HUES6 (cell line): ENCODE measurements around the gene NELFB.
A peak's percentile ranks its signal among the peaks of the same experiment; 100 is the strongest.

Experiments used
- H3K27ac ChIP-seq: 2 replicates; pipeline ENCODE4 v1.7.0; 2013; ENCODE audit warnings: low read depth, mild to moderate bottlenecking, low read length, inconsistent platforms
- H3K27me3 ChIP-seq: 2 replicates; pipeline ENCODE4 v1.6.1; 2013; ENCODE audit warnings: low read length; ENCODE audit not compliant: control insufficient read depth, insufficient read depth
- H3K36me3 ChIP-seq: 2 replicates; pipeline ENCODE4 v1.6.1; 2013; ENCODE audit warnings: low read length; ENCODE audit not compliant: control insufficient read depth, insufficient read depth
- H3K4me1 ChIP-seq: 2 replicates; pipeline ENCODE4 v1.6.1; 2013; ENCODE audit warnings: low read length; ENCODE audit not compliant: control insufficient read depth, insufficient read depth
- H3K4me3 ChIP-seq: 2 replicates; pipeline ENCODE4 v1.5.1; 2013; ENCODE audit warnings: low read depth, low read length
- H3K9ac ChIP-seq: one replicate; pipeline ENCODE4 v1.6.1; 2013; ENCODE audit warnings: mild to moderate bottlenecking, low read length
- H3K9me3 ChIP-seq: 2 replicates; pipeline ENCODE4 v1.6.1; 2013; ENCODE audit warnings: low read depth, low read length; ENCODE audit not compliant: control insufficient read depth, insufficient read depth

Gene NELFB

DNA sequence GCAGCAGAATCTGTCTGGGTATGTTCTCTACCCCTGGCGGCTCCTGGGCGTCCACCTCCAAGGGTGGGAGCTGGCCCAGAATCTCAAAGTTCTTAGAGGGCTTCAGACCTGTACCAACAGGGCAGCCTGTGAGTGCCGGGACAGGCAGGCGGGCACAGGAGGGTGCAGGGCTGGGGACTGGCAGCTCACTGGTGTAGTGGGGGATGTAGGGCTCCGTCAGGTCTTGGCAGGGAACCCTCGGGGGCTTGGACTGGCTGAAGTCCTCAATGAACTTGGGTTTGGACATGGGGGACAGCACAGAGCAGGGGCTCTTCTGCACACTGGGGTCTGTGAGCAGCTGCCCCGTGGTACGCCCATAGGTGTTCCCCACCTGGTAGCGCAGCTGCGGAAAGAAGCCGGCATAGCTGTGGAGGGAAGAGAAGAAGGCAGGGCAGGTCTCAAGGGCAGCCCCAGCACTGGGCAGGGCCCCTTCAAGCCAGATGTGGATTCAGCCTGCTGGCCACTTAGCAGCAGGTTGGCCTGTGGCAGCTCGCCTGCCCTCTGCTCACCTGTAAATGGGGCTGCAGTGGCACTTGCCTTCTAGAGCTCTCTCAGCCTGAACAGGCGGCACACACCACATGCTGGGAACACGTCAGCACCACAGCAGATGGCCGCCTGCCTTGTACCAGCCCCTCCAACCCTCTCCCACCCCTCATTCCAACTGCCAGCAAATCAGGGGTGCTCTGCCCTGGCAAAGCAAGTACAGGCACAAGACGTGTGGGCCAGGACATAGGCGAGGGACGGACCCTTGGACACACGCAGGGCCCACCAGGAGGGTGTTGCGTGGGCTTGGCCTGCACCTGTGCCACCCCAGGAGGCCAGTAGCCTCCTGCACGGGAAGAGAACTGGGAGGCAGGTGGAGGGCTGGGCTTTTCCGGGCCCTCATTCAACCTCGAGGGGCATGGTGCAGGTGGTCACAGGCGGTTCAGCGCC lies 9.4 kb upstream of the NELFB start:
- Histone ChIP-seq H3K4me1 (peaks cover 39% of the 10 kb centered on the region), H3K9ac (no peak overlapping the region), H3K36me3 (peaks cover 21% of the 10 kb centered on the region), H3K9me3 (no peaks in the 10 kb centered on the region), H3K27me3 (no peaks in the 10 kb centered on the region), H3K27ac (no peak overlapping the region), H3K4me3 (no peak overlapping the region)

DNA sequence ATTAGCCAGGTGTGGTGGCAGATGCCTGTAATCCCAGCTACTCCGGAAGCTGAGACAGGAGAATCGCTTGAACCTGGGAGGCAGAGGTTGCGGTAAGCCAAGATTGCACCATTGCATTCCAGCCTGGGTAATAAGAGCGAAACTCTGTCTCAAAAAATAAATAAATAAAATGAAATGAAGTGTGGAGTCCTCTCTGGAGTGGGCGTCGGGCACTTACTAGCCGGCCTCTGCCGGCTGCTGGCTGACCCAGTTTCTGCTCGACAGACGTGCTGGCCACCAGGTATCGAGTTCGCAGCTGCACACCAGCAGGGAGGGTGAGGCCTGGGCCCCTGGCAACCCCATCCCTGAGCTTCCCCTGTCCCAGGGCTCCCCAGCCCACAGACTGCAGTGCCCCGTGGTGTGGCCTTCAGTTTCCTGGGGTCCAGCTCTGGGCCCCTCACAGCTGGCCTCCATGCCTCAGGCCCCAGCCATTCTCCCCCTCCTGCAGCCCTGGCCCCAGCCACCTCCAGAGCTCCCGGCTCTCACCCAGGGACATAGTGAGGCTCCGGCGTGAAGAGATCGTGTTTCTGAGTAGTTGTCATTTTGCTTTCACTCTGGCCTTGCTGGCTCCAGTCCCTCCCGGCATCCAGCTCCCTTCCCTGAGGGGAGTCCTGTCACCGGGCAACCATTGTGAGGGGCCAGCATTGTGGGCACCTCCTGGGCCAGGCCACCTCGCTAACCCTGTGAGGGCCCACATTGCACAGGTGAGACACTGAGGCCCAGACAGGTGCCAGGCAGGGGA lies 7.8 kb upstream of the NELFB start:
- peaks cover 16% of the 10 kb centered on the region for H3K36me3 ChIP-seq
- no peak overlapping the region for H3K9ac ChIP-seq
- H3K9me3 ChIP-seq = no peaks in the 10 kb centered on the region
- H3K27ac ChIP-seq = no peak overlapping the region
- no peak overlapping the region for H3K4me3 ChIP-seq
- no peaks in the 10 kb centered on the region for H3K27me3 ChIP-seq
- peaks cover 47% of the 10 kb centered on the region for H3K4me1 ChIP-seq

DNA sequence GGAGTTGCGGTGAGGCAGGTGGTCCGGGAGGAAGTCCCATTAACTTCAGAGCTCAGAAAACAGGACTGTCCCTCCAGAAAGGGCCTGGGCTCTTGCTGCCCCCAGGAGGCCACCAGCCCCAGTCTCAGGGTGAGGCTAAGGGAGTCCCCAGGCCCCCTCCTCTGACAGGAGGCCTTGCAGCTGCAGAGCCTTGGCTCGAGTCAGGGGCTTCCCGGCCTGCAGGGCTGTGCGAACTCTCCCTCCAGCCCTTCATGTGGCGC lies 7.3 kb upstream of the NELFB start:
- Histone ChIP-seq H3K27me3 (no peaks in the 10 kb centered on the region), H3K4me1 (peaks cover 42% of the 10 kb centered on the region), H3K4me3 (no peak overlapping the region), H3K27ac (no peak overlapping the region), H3K9me3 (no peaks in the 10 kb centered on the region), H3K36me3 (peaks cover 11% of the 10 kb centered on the region), H3K9ac (no peak overlapping the region)

DNA sequence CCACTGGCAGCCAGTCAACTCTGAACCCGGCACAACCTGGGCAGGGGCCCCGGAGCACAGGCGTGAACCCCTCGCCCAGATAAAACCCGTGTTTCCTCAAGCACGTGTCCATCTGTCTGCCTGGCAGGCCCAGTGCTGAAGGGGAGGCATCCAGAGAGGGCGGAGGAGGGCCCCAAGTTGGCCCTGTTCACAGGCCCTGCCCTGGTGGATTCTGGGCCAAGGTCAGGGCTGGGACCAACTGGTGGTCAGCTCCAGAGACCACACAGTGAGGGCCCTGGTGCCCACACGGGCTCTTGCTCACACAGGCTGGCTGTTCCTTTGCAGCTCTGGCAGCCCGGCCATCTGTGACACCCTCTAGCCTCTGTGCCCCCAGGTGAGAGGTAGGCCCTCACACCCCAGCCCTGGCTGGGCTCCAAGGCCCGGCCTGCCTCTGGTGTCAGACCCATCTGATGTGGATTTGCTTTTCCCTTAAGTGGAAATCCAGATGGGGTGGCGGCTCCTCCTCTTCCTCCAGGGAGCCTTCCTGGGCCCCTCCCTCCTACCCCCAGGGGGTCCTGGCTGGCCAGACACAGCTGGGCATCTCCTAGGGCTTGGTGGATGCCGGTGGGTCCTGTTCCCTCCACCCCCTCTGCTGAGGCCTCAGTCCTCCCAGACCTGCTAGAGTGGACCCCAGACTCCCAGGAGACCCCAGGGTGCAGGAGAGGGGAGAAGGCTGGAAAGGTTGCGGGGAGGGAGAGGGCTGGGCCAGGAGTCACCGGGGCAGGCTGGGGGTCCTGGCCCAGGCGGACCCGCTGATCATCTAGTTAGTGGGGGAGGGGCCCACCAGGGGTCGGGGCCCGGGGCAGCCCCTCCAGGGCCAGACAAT lies 4.6 kb upstream of the NELFB start:
- no peaks in the 10 kb centered on the region for H3K9me3 ChIP-seq
- peaks cover 28% of the 10 kb centered on the region for H3K4me1 ChIP-seq
- H3K4me3 ChIP-seq = no peak overlapping the region
- H3K27me3 ChIP-seq = no peaks in the 10 kb centered on the region
- no peak overlapping the region for H3K27ac ChIP-seq
- no peaks in the 10 kb centered on the region for H3K36me3 ChIP-seq
- H3K9ac ChIP-seq = no peak overlapping the region

DNA sequence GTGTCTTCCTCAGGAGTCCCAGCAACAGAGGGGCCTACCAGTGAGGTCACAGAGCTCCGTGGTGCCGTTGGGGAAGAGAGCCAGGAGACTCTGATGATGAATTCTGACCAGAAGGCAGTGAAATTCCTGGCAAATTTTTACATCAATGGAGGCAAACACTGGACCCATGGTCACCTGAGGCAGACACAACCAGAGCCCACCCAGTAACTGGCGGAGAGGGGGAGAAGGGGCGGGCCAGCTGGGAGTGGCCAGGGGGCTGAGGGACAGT lies 4.0 kb upstream of the NELFB start, which contains the start of gene STPG3:
Gene STPG3, plus strand, starts transcription at position 93 of the 268 bp plus-strand sequence. Its CDS starts 1 bp downstream, at position 94.
- Histone ChIP-seq H3K4me3 (no peak within 1 kb of the TSS), H3K27me3 (no peaks in the 10 kb centered on the region), H3K9me3 (no peaks in the 10 kb centered on the region), H3K9ac (peak within 1 kb of the TSS; percentile 23), H3K36me3 (no peaks in the 10 kb centered on the region; the same call in 1 of the 2 replicates), H3K27ac (no peak within 1 kb of the TSS), H3K4me1 (peaks cover 30% of the 10 kb centered on the region)

DNA sequence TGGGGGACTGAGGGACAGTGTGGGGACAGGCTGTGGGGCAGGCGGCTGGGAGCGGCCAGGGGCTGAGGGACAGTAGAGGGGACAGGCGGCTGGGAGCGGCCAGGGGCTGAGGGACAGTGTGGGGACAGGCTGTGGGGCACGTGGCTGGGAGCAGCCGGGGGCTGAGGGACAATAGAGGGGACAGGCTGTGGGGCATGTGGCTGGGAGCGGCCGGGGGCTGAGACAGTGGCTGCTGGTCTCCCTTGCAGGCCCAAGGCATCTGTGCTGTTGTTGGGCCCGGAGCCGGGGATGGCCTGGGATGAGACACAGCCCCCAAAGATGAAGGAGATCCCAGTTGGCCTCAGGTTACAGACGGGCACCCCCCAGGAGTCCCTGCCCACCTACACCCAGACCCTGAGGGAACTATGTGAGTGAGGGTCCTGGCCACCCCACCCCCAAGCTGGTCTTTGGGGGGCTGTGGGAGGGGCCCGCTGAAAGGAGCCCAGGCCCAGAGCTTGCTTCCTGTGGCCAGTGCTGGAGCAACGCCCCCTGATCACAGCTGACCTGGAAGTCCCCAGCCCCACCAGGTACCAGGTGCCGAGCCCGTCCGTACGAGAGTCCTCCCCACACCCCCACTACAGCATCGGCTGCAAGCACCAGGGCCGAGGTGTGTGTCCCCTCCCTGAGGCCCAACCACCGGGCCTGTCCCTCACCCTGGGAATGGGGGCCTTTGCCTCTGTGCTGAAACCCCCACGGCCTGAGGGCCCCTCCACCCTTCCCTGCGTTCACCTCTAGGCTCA lies 3.4 kb upstream of the NELFB start:
- Histone ChIP-seq H3K27ac (no peak overlapping the region), H3K36me3 (peaks cover 5% of the 10 kb centered on the region), H3K9me3 (no peaks in the 10 kb centered on the region), H3K9ac (peak overlapping the region; percentile 23), H3K27me3 (no peaks in the 10 kb centered on the region), H3K4me3 (no peak overlapping the region), H3K4me1 (peaks cover 34% of the 10 kb centered on the region)

DNA sequence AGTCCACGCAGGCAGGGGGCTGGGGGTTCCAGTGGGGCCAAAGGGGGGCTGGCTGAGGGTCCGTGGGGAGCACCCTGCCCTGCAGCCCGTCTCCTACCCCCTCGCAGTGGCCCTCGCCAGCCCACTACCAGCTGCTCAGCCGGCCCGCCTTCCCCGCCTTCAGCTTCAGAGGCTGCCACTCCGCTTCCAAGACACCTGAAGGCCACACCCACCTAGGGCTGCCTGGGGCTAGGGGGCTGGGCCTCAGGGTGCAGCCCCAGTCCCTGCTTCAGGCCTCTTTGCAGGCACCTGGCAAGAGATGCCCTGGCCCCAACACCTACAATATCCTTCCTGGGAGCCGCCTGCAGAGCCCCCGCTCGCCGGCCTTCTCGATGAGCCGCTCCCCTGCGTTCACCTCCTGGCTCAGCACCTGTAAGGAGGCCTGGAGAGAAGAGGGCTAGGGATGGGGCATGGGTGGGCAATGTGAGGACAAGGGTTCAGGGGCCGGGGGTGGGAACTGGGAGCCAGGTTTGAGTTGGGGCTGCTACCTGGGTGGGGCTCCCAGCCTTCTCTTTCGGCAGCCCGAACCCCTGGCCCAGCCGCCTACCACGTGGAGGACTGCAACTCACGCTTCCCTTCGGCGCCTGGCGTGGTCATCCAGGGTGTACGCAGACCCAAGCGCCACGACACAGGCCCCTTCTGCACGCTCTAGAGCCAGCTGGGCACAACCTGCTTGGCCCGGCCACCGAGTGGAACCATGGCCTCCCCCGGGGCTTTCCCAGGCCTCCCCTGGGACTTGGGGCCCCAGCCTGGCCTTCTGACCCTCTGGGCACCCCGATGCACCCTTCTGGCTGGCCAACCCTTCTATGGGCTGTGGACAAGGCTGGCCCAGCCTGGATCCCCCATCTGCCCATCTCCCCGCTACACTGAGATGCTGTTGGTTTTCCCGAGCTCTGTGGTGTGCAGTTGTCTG lies 2.3 kb upstream of the NELFB start:
- no peaks in the 10 kb centered on the region for H3K9me3 ChIP-seq
- H3K4me3 ChIP-seq = no peak overlapping the region
- no peaks in the 10 kb centered on the region for H3K27me3 ChIP-seq
- H3K4me1 ChIP-seq = peaks cover 30% of the 10 kb centered on the region
- no peak overlapping the region for H3K27ac ChIP-seq
- peaks cover 10% of the 10 kb centered on the region for H3K36me3 ChIP-seq
- no peak overlapping the region for H3K9ac ChIP-seq

DNA sequence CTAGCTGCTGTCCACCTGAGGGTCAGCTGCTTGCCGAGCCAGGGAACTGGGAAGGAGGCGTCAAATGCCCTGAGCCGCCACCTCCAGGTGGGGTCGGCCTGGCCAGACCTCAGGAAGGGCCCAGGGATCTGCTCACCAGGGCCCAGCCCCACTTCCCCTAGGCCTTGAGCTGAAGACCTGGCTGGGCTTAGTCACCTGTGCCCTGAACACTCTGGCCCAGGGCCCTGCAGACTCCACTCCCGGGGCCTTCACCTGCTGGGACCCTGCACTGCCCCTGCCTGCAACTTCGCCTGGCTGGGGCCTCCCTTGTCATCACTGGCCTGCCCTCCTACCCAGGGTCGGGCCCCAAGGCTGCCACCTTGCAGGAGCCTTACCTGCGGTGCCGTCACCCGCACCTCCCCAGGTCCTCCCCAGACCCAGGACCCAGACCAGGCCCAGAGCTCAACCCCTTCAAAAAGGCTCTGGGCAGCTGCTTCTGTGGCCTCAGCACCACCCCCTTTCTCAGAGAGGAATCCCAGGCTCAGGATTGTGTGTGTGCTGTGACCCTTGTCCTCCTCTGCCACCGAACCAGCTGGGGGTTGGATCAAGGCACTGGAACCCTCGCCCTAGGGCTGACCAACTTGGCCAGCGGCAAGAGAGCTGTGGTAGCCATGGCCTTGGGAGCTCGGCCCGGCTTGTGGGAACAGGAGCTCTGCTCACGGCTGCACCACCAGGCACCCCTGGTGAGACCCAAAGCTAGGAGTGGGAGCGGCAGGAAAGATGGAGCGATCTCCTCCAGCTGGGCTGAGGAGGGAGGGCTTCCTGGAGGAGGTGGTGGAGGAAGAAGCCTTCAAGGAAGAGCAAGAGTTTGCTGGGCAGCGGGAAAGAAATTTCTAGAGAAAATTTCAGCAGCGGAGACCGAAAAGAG lies 1.2 kb upstream of the NELFB start:
- Histone ChIP-seq H3K9ac (peak overlapping the region; percentile 66), H3K4me1 (peaks cover 30% of the 10 kb centered on the region), H3K27me3 (no peaks in the 10 kb centered on the region), H3K36me3 (peaks cover 19% of the 10 kb centered on the region), H3K9me3 (no peaks in the 10 kb centered on the region), H3K4me3 (peak overlapping the region; percentile 100), H3K27ac (no peak overlapping the region)

DNA sequence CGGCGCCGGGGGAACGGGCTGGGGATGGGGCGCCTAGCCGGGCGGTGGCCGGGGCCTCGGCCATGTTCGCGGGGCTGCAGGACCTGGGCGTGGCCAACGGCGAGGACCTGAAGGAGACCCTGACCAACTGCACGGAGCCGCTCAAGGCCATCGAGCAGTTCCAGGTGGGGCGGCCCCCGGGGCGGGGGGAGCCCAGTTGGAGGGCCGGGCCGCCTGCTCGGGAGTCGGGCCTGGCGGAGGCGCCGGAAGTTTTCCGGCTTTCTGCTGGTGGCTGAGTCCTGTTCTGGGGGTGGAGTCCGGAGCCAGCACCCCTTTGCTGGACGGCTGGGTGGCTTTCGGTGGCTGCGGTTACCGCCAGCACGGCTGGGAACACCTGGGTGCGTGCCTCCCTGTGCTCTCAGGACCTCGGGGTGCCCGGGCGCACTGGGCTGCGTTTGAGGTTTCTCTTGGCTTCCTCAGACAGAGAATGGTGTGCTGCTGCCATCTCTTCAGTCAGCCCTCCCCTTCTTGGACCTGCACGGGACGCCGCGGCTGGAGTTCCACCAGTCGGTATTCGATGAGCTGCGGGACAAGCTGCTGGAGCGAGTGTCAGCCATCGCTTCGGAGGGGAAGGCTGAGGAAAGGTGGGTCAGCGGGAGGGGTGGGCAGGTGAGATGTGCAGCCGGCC lies 454 bp downstream of the NELFB start:
- H3K27ac ChIP-seq = peak overlapping the region; percentile 85; the same call in 1 of the 2 replicates

More for the DNA sequence above, 454 bp downstream of the NELFB start:
- Histone ChIP-seq H3K9me3 (no peaks in the 10 kb centered on the region), H3K4me3 (peak overlapping the region; percentile 100), H3K9ac (peak overlapping the region; percentile 82), H3K36me3 (peaks cover 23% of the 10 kb centered on the region), H3K4me1 (peaks cover 25% of the 10 kb centered on the region), H3K27me3 (no peaks in the 10 kb centered on the region)
